HG03432 (cell line): ENCODE results near the gene EVA1A.
A peak's percentile ranks its signal among the peaks of the same experiment; 100 is the strongest.

Experiments
- ATAC-seq: cut with Tn5 transposase; IDR thresholded peaks from one replicate; pipeline ENCODE4 v1.9.1; 2021; ENCODE audit warnings: mild to moderate bottlenecking, moderate library complexity; ENCODE audit not compliant: unreplicated experiment

EVA1A gene

GRCh38 chr2:75519843-75520242 lies 40.9 kb downstream of the EVA1A start:
- no peak for ATAC-seq

- no peak for ATAC-seq
These were observed 41.9 kb downstream of the EVA1A start for GRCh38 chr2:75518638-75519465.

- no peak for ATAC-seq
These were observed 43.0 kb downstream of the EVA1A start for GRCh38 chr2:75517547-75518230.

- peak; percentile 78 for ATAC-seq
These were observed 44.1 kb downstream of the EVA1A start for GRCh38 chr2:75516378-75517360.

- ATAC-seq: no peak
These were observed 45.0 kb downstream of the EVA1A start for GRCh38 chr2:75515584-75516368.

- no peak for ATAC-seq
These were observed 47.0 kb downstream of the EVA1A start for GRCh38 chr2:75513616-75514170.

- no peak for ATAC-seq
These were observed 48.1 kb downstream of the EVA1A start for GRCh38 chr2:75512455-75513212.

- no peak for ATAC-seq
These were observed 54.5 kb downstream of the EVA1A start for GRCh38 chr2:75506101-75506697.

- no peak for ATAC-seq
These were observed 55.7 kb downstream of the EVA1A start for GRCh38 chr2:75505012-75505411.

GRCh38 chr2:75503048-75503607 lies 57.6 kb downstream of the EVA1A start:
- ATAC-seq: no peak

- ATAC-seq: no peak
These were observed 60.1 kb downstream of the EVA1A start for GRCh38 chr2:75500633-75501032.

- ATAC-seq: no peak
These were observed 61.2 kb downstream of the EVA1A start for GRCh38 chr2:75499534-75499933.

GRCh38 chr2:75498907-75499306 lies 61.8 kb downstream of the EVA1A start:
- no peak for ATAC-seq

GRCh38 chr2:75497256-75497655 lies 63.5 kb downstream of the EVA1A start:
- ATAC-seq: no peak

- no peak for ATAC-seq
These were observed 64.9 kb downstream of the EVA1A start for GRCh38 chr2:75495862-75496261.

- no peak for ATAC-seq
These were observed 66.5 kb downstream of the EVA1A start for GRCh38 chr2:75494137-75494769.

GRCh38 chr2:75493230-75493629 lies 67.5 kb downstream of the EVA1A start:
- no peak for ATAC-seq

GRCh38 chr2:75491129-75491753 lies 69.5 kb downstream of the EVA1A start:
- ATAC-seq: no peak
